GM13977 (cell line): ENCODE measurements around the gene TEX22.

Source experiments
- DNase-seq: peaks from one replicate; pipeline ENCODE4 v3.0.0; 2012; ENCODE audit warnings: low spot score
- in situ Hi-C: fragments of 300-500 bp; cut with MboI; formaldehyde crosslinking; loops from one replicate; pipeline ENCODE4 v1.12.0; 2022; ENCODE audit warnings: low sequenced_read_pairs, low pct_unique_long_range_greater_than_20kb, mixed read lengths, inconsistent platforms; ENCODE audit not compliant: unreplicated experiment
- TF ChIP-seq, protein P1 (sequence below): IDR thresholded peaks from 2 replicates; pipeline ENCODE4 v1.5.1; 2012; ENCODE audit warnings: mild to moderate bottlenecking, control low read depth; ENCODE audit not compliant: insufficient read depth; ENCODE audit errors: extremely low read depth, missing control alignments

Gene TEX22

GRCh38 chr14:105426416-105427130, 28.2 kb downstream of the TEX22 start:
- no peak for DNase-seq
- TF ChIP-seq, protein P1, sequence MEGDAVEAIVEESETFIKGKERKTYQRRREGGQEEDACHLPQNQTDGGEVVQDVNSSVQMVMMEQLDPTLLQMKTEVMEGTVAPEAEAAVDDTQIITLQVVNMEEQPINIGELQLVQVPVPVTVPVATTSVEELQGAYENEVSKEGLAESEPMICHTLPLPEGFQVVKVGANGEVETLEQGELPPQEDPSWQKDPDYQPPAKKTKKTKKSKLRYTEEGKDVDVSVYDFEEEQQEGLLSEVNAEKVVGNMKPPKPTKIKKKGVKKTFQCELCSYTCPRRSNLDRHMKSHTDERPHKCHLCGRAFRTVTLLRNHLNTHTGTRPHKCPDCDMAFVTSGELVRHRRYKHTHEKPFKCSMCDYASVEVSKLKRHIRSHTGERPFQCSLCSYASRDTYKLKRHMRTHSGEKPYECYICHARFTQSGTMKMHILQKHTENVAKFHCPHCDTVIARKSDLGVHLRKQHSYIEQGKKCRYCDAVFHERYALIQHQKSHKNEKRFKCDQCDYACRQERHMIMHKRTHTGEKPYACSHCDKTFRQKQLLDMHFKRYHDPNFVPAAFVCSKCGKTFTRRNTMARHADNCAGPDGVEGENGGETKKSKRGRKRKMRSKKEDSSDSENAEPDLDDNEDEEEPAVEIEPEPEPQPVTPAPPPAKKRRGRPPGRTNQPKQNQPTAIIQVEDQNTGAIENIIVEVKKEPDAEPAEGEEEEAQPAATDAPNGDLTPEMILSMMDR = no peak
- in situ Hi-C loops = no loop called here

DNA sequence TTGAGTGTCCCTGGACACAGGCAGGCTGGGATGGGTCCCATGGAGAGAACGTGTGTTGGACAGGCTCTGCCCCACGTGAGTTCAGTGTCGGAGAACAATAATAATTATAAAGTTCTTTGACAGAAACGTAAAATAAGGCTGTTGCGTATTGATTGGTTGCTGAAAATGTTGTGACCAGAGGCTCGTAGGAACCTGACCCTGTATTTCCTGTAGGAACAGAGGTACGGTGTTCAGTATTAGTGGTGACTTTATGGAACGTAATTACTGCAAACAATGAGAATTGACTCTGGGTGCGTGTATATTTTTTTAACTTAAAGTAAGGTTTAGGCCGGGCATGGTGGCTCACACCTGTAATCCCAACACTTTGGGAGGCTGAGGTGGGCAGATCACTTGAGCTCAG, 29.1 kb downstream of the TEX22 start:
- DNase-seq = no peak
- in situ Hi-C loops = no loop called here
- TF ChIP-seq, protein P1 = no peak

GRCh38 chr14:105427936-105428485, 29.7 kb downstream of the TEX22 start:
- in situ Hi-C loops = no loop called here
- TF ChIP-seq, protein P1 = no peak
- DNase-seq = no peak

- no peak for DNase-seq
- TF ChIP-seq, protein P1 = no peak
- in situ Hi-C loops = no loop called here
Measured at GRCh38 chr14:105430042-105430441, 31.7 kb downstream of the TEX22 start.

DNA sequence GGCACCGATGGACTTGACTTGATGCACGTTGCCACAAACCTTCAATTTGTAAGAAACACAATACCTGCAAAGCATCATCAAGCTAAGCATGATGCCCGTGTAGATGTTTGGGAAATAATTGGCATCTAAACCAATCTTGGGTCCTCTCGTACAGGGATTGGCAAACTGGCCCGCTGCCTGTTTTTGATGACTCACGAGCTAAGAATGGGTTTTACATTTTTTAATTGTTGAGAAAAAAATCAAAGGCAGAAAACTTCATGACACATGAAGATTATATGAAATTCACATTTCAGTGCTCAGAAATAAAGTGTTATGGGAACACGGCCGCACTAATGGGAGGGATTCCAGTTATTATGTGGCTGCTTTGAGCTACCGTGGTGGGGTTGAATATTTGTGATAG, 32.2 kb downstream of the TEX22 start:
- DNase-seq = no peak
- in situ Hi-C loops = no loop called here
- TF ChIP-seq, protein P1 = no peak

DNA sequence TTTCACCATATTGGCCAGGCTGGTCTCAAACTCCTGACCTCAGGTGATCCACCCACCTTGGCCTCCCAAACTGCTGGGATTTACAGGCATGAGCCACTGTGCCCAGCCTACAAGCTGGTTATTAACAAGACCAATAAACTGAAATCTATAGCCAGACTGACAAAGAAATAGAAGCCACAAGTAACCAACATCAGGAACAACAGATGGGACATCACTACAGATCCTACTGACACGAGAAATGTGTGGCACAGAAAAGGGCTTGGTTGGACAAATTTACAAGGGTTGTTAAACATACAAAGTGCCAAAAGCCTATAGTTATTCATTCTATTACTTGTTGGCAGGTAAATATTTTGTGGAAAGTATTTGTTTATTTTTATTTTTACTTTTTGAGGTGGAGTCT, 32.9 kb downstream of the TEX22 start:
- in situ Hi-C loops = no loop called here

More for the DNA sequence above, 32.9 kb downstream of the TEX22 start:
- no peak for DNase-seq
- TF ChIP-seq, protein P1 = no peak
